Hepatocyte (in vitro differentiated cells): Measurements from ENCODE around the gene CCDC81. TPM values are rescaled to one million over a fixed set of nuclear protein-coding genes. Genes with fewer than 3 reads are reported as not detected.
"Not testable (repeated sequence)": the region's sequence is repeated elsewhere in the genome, so short reads cannot be mapped to it uniquely, and the experiment has no call there.

Experiments used
- DNase-seq: peaks from one replicate; pipeline ENCODE4 v3.0.0-alpha.2; 2016; ENCODE audit warnings: low spot score
- H2AFZ ChIP-seq: fragments of 200-600 bp; sonication (generic); 2 replicates; pipeline ENCODE4 v1.6.0; 2016; ENCODE audit warnings: antibody characterized with exemption, mild to moderate bottlenecking
- H3K27ac ChIP-seq: fragments of 200-600 bp; sonication (generic); 2 replicates; pipeline ENCODE4 v1.5.1; 2016; ENCODE audit warnings: mild to moderate bottlenecking
- H3K27me3 ChIP-seq: fragments of 200-600 bp; sonication (generic); 2 replicates; pipeline ENCODE4 v1.6.1; 2016
- H3K36me3 ChIP-seq: fragments of 200-600 bp; sonication (generic); replicated peaks from 2 replicates; pipeline ENCODE4 v1.5.1; 2016; ENCODE audit warnings: low read depth; ENCODE audit not compliant: insufficient read depth
- H3K4me1 ChIP-seq: fragments of 200-600 bp; sonication (generic); 2 replicates; pipeline ENCODE4 v1.5.1; 2016; ENCODE audit warnings: mild to moderate bottlenecking, moderate library complexity; ENCODE audit not compliant: insufficient read depth
- H3K4me2 ChIP-seq: fragments of 200-600 bp; sonication (generic); 2 replicates; pipeline ENCODE4 v1.6.0; 2016
- H3K4me3 ChIP-seq: fragments of 200-600 bp; sonication (generic); 2 replicates; pipeline ENCODE4 v1.5.1; 2016; ENCODE audit warnings: mild to moderate bottlenecking
- H3K79me2 ChIP-seq: fragments of 200-600 bp; sonication (generic); 2 replicates; pipeline ENCODE4 v1.6.0; 2017; ENCODE audit warnings: mild to moderate bottlenecking
- H3K9me2 ChIP-seq: fragments of 200-600 bp; sonication (generic); replicated peaks from 2 replicates; pipeline ENCODE4 v1.6.0; 2017; ENCODE audit warnings: mild to moderate bottlenecking; ENCODE audit not compliant: insufficient read depth
- H3K9me3 ChIP-seq: fragments of 200-600 bp; sonication (generic); 2 replicates; pipeline ENCODE4 v1.5.1; 2016; ENCODE audit warnings: low read depth, mild to moderate bottlenecking
- H4K20me1 ChIP-seq: fragments of 200-600 bp; sonication (generic); 2 replicates; pipeline ENCODE4 v1.6.0; 2016; ENCODE audit warnings: mild to moderate bottlenecking; ENCODE audit not compliant: insufficient read depth, poor library complexity, severe bottlenecking
- CTCF ChIP-seq: fragments of 200-600 bp; sonication (generic); IDR thresholded peaks from 2 replicates; pipeline ENCODE4 v1.5.1; 2016; ENCODE audit warnings: antibody characterized with exemption, mild to moderate bottlenecking; ENCODE audit not compliant: poor library complexity
- EZH2 ChIP-seq: fragments of 200-600 bp; sonication (generic); IDR thresholded peaks from 2 replicates; pipeline ENCODE4 v1.6.1; 2016; ENCODE audit warnings: antibody characterized with exemption, mild to moderate bottlenecking, borderline replicate concordance
- EZH2phosphoT487 ChIP-seq: fragments of 200-600 bp; sonication (generic); IDR thresholded peaks from one replicate; pipeline ENCODE4 v1.6.1; 2018; ENCODE audit warnings: antibody characterized with exemption, mild to moderate bottlenecking, low read depth, moderate library complexity; ENCODE audit not compliant: unreplicated experiment, severe bottlenecking
- WGBS: methylation state at CpG from one replicate; pipeline ENCODE4 v1.1.6; 2016; ENCODE audit warnings: low lambda C conversion rate; ENCODE audit errors: missing lambda C conversion rate; 5-methylcytosine and 5-hydroxymethylcytosine counted together
- polyA plus RNA-seq: library from polyadenylated mRNA; unstranded; fragments of >200 nt; fragmentation: Nextera tagmentation; extraction: Ambion mirVana; gene quantifications from 2 replicates; pipeline ENCODE4 v1.2.1, GENCODE V29; 2016
- total RNA-seq: library from RNA; depleted of rRNA; stranded (reverse); fragments of >200 nt; gene quantifications from 2 replicates; pipeline ENCODE4 v1.2.3, GENCODE V29; 2014

Gene CCDC81
- total and polyA plus RNA-seq, 2 experiments from 2014 or later: 0.16 to 0.33 TPM

DNA sequence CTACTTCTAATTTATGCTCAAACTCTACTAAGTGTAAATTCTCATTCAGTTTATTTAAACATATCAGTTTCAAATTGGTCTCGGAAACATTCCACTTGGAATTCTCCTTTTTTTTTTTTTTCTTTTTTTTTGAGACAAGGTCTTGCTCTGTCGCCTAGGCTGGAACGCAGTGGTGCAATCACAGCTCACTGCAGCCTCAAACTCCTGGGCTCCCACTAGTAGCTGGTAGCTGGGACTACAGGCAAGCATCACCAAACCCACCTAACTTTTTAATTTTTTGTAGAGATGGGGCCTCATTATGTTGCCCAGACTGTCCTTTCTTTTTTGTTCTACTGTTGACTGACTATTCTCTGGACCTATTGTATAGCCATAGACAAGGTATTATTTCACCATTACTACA lies 33.3 kb upstream of the CCDC81 start:
- Histone ChIP-seq H3K4me1 (no peaks in the 10 kb centered on the region), H3K4me2 (no peak overlapping the region), H3K9me3 (no peaks in the 10 kb centered on the region), H3K27me3 (no peaks in the 10 kb centered on the region), H3K36me3 (no peaks in the 10 kb centered on the region), H3K4me3 (no peak overlapping the region), H3K27ac (no peak overlapping the region), H4K20me1 (no peaks in the 10 kb centered on the region), H2AFZ (no peak overlapping the region), H3K79me2 (peaks cover 8% of the 10 kb centered on the region), H3K9me2 (no peaks in the 10 kb centered on the region)
- no peak for TF ChIP-seq EZH2phosphoT487
- no peak for TF ChIP-seq EZH2
- TF ChIP-seq CTCF: no peak
- DNase-seq: no peak
- 87% methylated on average over 3 of the region's 3 CpGs for WGBS

DNA sequence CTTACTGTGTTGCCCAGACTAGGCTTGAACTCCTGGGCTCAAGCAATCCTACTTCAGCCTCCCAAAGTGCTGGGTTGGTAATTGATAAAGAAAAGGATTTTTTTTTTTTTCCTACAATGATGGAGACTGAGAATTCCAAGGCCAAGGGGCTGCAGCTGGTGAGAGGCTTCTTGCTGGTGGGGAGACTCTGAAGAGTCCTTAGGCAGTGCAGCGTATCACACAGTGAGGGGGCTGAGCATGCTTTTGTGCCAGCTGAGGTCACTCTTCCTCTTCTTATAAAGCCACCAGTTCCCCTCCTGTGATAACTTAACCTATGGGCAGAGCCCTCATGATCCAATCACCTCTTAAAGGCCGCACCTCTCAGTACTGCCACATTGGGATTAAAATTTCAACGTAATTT lies 28.2 kb upstream of the CCDC81 start:
- Histone ChIP-seq H3K4me3 (no peak overlapping the region), H4K20me1 (no peaks in the 10 kb centered on the region), H3K4me1 (no peaks in the 10 kb centered on the region), H3K79me2 (peaks cover 7% of the 10 kb centered on the region), H3K27ac (no peak overlapping the region), H3K9me2 (no peaks in the 10 kb centered on the region), H2AFZ (no peak overlapping the region), H3K27me3 (no peaks in the 10 kb centered on the region), H3K9me3 (no peaks in the 10 kb centered on the region), H3K4me2 (no peak overlapping the region), H3K36me3 (no peaks in the 10 kb centered on the region)
- 97% methylated on average over 3 of the region's 3 CpGs for WGBS
- no peak for DNase-seq
- TF ChIP-seq CTCF (no peak), EZH2phosphoT487 (no peak), EZH2 (no peak)

DNA sequence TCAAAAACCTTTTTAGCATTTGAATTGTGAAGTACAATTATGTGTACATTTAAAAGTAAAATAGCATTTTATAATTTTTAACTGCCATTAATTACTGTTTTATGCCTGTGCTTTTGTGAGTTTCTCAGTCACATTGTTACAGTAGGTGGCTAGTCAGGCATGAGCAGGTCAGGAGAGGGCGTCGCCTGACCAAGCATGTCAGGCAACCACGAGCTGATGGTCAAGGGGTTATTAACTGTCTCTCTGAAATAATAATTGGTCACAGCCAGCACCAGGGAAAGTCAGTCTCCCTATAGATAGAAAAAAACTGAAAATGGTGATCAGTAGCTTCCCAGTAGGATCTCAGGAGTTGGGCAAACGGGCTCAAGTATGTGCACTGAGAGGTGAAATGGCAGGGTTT lies 19.4 kb upstream of the CCDC81 start:
- H3K36me3 ChIP-seq: no peaks in the 10 kb centered on the region
- TF ChIP-seq EZH2phosphoT487: no peak
- TF ChIP-seq CTCF: no peak
- no peak for TF ChIP-seq EZH2
- H4K20me1 ChIP-seq: no peaks in the 10 kb centered on the region
- H3K79me2 ChIP-seq: no peaks in the 10 kb centered on the region
- no peaks in the 10 kb centered on the region for H3K9me2 ChIP-seq
- H3K27me3 ChIP-seq: no peaks in the 10 kb centered on the region
- DNase-seq: no peak
- no peak overlapping the region for H3K4me2 ChIP-seq
- H3K4me1 ChIP-seq: no peaks in the 10 kb centered on the region
- H2AFZ ChIP-seq: no peak overlapping the region
- 83% methylated on average over 4 of the region's 4 CpGs for WGBS
- no peak overlapping the region for H3K4me3 ChIP-seq
- no peaks in the 10 kb centered on the region for H3K9me3 ChIP-seq
- H3K27ac ChIP-seq: no peak overlapping the region

DNA sequence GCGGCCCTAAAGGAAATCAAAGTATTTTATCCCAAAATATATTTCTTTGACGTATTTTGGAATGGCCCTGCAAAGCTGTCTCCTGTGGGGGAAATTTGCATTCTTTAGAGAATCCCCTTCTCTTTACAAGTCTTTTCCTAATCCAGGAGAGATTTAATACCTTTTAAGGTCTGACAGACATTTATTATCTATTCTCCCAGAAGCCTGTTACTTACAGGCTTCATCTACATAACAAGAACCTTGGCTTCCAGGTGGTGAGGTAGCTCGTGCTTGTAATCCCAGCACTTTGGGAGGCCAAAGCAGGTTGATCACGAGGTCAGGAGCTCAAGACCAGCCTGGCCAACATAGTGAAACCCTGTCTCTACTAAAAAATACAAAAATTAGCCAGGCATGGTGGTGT lies 17.3 kb upstream of the CCDC81 start:
- H3K79me2 ChIP-seq, H3K9me3 ChIP-seq, H3K4me2 ChIP-seq, H3K27me3 ChIP-seq, H3K9me2 ChIP-seq, H3K4me3 ChIP-seq, DNase-seq, H2AFZ ChIP-seq, H3K27ac ChIP-seq, H4K20me1 ChIP-seq, H3K4me1 ChIP-seq, H3K36me3 ChIP-seq: not testable (repeated sequence)
- WGBS: 67% methylated on average over 4 of the region's 4 CpGs
